ENCODE measurements around the gene ICAM5.

ICAM5 gene

DNA sequence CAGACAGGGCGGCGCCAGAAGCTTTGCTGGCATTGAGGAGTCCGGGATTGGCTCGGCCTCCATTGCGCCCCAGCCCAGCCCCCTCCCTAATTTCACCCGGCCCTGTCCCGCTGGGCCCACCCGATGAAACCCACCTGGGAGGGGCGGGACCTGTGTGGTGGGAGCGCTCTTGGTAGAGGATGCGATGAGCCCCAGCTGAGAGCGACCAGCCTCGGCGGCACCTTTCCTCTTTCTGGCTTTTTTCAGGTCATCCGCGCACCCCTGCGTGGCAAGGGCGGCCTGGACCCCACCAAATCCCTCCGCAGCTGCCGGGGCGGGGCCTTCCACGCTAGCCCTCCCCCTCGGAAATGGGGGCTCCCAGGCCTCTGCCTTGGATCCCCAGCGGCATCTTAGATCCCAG lies 19.7 kb downstream of the ICAM5 start, which contains the start of gene ZGLP1:
Gene ZGLP1 (minus strand): TSS at position 393 of the 400 bp plus-strand sequence.
- peaks cover 13% of the 10 kb centered on the region for H3K4me1 ChIP-seq (ENCODE audit: insufficient read depth, insufficient read length)
- TF ChIP-seq YY1 (IDR thresholded peaks at IDR 0.05; ENCODE audit: insufficient read depth, insufficient read length) (no peak), ZNF274 (IDR thresholded peaks at IDR 0.05; ENCODE audit: low read depth, low read length) (no peak), SUZ12 (IDR thresholded peaks at IDR 0.05; ENCODE audit: extremely low read depth, insufficient read depth, insufficient read length) (no peak)
- H3K9me3 ChIP-seq (ENCODE audit: insufficient read depth, low read length): no peaks in the 10 kb centered on the region
- no peak for DNase-seq (ENCODE audit: low read depth, low spot score)
- H3K36me3 ChIP-seq (ENCODE audit: insufficient read depth, insufficient read length, low read length): peaks cover 59% of the 10 kb centered on the region
- H3K9ac ChIP-seq (ENCODE audit: insufficient read length, low read depth): no peak within 1 kb of the TSS
- H3K27me3 ChIP-seq (ENCODE audit: insufficient read depth, insufficient read length): no peaks in the 10 kb centered on the region
- no peak within 1 kb of the TSS for H3K4me3 ChIP-seq (ENCODE audit: insufficient read length, low read depth)

DNA sequence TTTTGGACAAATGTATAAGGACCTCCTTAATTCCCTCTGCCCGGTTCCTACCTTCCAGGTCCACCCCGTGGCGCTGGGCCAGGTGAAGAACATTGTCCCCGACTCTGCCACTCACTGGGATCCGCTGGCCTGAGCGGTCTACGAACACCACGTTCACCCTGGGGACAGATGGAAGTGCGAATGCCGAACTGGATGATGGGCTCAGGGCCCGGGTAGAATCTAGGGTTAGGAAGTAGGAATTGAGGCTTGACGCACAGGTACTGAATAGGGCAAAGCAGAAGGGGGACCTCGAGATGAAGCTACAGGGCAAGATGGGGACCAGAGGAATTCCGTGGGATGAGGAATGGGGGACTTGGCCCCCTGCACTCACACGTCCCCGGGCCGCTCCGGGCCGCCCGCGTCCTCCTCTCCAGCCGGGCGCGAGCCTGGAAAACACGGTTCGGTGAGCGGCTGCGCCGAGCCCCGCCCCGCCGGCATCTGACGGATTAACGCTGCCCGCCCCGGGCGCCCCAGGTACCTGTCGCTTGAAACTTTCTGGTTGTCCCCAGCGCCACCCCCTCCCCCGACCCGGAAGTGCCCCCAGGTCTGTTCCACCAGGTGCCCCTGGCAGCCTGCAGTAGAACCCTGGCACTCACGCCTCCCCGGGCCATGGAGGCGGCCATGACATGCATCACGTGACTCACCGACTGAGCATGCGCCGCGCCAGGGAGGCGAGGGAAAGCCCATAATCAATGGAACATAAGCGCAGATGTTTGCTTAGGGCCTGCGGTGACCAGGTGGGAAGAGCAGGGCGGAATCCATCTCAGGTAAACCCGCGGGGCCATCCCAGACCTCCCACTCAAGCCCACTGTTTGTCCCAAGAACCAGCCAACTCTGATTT lies 25.8 kb downstream of the ICAM5 start, which contains the start of gene FDX2:
Gene FDX2 (minus strand): TSS at position 681 of the 880 bp plus-strand sequence. CDS start 19 bp downstream, at position 662.
- TF ChIP-seq YY1 (IDR thresholded peaks at IDR 0.05; ENCODE audit: insufficient read depth, insufficient read length) (peak; percentile 94), ZNF274 (IDR thresholded peaks at IDR 0.05; ENCODE audit: low read depth, low read length) (no peak)
- peaks cover 11% of the 10 kb centered on the region for H3K4me1 ChIP-seq (ENCODE audit: insufficient read depth, insufficient read length)

DNA sequence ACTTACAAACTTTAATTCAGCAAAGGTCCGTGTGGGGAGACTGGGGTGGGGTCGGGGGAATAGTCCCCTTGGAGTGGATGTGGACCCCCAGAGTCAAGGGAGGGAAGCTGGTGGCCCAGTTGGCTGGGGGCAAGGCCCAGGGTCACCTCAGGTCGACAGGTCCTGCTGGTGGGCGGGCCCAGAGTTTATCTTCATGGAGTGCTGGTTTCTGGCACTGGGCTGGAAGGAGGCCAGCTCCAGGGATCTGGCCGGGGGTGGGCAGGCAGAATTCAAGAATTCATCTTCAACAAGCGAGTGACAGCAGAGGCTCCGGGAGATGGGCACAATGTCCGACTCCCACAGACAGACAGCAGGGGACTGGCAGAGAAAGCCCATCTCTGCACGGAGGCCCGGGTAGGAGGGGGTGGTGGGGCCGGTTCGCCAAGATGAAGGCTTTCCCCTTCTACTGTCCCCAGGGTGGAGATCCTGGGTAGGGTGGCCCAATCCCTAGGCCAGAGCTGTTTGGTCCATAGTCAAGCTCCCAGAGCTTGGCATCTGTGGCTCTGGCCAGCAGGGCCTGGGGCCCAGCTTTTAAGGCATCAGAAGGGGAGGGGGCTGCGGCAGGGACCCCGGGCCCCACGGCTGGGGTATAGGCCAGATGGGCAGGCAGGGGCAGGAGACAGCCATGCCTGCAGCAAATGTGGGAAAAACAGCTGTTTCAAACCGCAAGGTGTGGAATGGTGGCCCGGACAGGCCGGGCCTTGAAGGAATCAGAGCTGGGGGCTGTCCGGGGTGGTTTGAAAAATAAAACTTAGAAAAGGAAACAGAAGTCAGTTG lies 26.7 kb downstream of the ICAM5 start:
- no peak for DNase-seq (ENCODE audit: low read depth, low spot score)
- no peak for TF ChIP-seq YY1 (IDR thresholded peaks at IDR 0.05; ENCODE audit: insufficient read depth, insufficient read length)
- no peak for TF ChIP-seq SUZ12 (IDR thresholded peaks at IDR 0.05; ENCODE audit: extremely low read depth, insufficient read depth, insufficient read length)
- TF ChIP-seq ZNF274 (IDR thresholded peaks at IDR 0.05; ENCODE audit: low read depth, low read length): no peak
- H3K4me3 ChIP-seq (ENCODE audit: insufficient read length, low read depth): no peak overlapping the region
- H3K9ac ChIP-seq (ENCODE audit: insufficient read length, low read depth): peak overlapping the region; percentile 99
- no peaks in the 10 kb centered on the region for H3K9me3 ChIP-seq (ENCODE audit: insufficient read depth, low read length)
- H3K36me3 ChIP-seq (ENCODE audit: insufficient read depth, insufficient read length, low read length): peaks cover 66% of the 10 kb centered on the region
- peaks cover 6% of the 10 kb centered on the region for H3K4me1 ChIP-seq (ENCODE audit: insufficient read depth, insufficient read length)
- no peaks in the 10 kb centered on the region for H3K27me3 ChIP-seq (ENCODE audit: insufficient read depth, insufficient read length)

More for the DNA sequence above, 25.8 kb downstream of the ICAM5 start, which contains the start of gene FDX2:
- no peaks in the 10 kb centered on the region for H3K9me3 ChIP-seq (ENCODE audit: insufficient read depth, low read length)
- DNase-seq (ENCODE audit: low read depth, low spot score): peak; percentile 70
- peak within 1 kb of the TSS; percentile 99 for H3K9ac ChIP-seq (ENCODE audit: insufficient read length, low read depth)
- H3K36me3 ChIP-seq (ENCODE audit: insufficient read depth, insufficient read length, low read length): peaks cover 63% of the 10 kb centered on the region
- H3K27me3 ChIP-seq (ENCODE audit: insufficient read depth, insufficient read length): no peaks in the 10 kb centered on the region
- peak within 1 kb of the TSS; percentile 95 for H3K4me3 ChIP-seq (ENCODE audit: insufficient read length, low read depth)

DNA sequence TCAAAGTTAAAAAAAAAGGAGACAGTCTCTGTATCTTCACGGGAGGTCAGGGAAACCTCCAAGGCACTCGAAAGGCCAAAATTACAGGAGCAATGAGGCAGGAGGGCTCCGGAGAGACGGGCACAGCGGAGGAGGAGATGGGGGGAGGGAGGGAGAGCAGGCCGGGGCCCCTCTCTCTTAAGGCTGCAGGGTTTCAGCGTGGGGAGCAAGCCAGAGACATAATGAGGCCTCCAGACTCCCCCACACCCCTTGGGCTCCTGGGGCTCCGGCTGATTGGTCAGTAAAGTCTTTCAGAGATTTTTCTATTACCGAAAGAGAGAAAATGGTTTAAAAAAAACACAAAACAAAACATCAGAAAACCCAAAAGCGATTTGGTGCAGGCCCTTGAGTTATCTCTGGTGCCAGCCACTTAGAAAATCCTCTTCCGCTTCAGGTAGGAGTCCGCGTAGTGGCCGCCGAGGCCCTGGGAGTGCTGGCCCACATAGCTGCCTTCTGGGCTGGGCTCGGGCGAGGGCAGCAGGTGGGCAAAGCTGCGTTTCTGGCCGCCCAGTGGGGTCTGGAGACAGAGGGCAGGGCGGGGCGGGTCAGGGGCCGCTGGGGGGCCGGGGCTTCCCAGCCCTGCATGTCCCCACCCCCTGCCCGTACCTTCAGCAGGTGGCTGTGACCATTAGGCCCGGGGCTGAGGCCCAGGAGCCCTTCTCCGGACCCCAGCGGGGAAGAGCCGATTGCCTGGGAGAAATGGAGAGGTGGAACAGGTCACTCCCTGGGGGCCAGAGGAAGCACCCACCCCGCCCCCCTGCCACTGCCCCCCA lies 27.5 kb downstream of the ICAM5 start:
- Histone ChIP-seq H3K4me1 (ENCODE audit: insufficient read depth, insufficient read length) (peaks cover 8% of the 10 kb centered on the region), H3K9ac (ENCODE audit: insufficient read length, low read depth) (peak overlapping the region; percentile 21), H3K36me3 (ENCODE audit: insufficient read depth, insufficient read length, low read length) (peaks cover 71% of the 10 kb centered on the region), H3K4me3 (ENCODE audit: insufficient read length, low read depth) (no peak overlapping the region), H3K9me3 (ENCODE audit: insufficient read depth, low read length) (no peaks in the 10 kb centered on the region), H3K27me3 (ENCODE audit: insufficient read depth, insufficient read length) (no peaks in the 10 kb centered on the region)
- DNase-seq (ENCODE audit: low read depth, low spot score): no peak
- TF ChIP-seq SUZ12 (IDR thresholded peaks at IDR 0.05; ENCODE audit: extremely low read depth, insufficient read depth, insufficient read length): no peak
- no peak for TF ChIP-seq ZNF274 (IDR thresholded peaks at IDR 0.05; ENCODE audit: low read depth, low read length)

- Histone ChIP-seq H3K4me3 (ENCODE audit: insufficient read length, low read depth) (no peak overlapping the region), H3K27me3 (ENCODE audit: insufficient read depth, insufficient read length) (no peaks in the 10 kb centered on the region), H3K4me1 (ENCODE audit: insufficient read depth, insufficient read length) (peaks cover 10% of the 10 kb centered on the region), H3K9me3 (ENCODE audit: insufficient read depth, low read length) (no peaks in the 10 kb centered on the region), H3K36me3 (ENCODE audit: insufficient read depth, insufficient read length, low read length) (peaks cover 76% of the 10 kb centered on the region), H3K9ac (ENCODE audit: insufficient read length, low read depth) (no peak overlapping the region)
- TF ChIP-seq YY1 (IDR thresholded peaks at IDR 0.05; ENCODE audit: insufficient read depth, insufficient read length) (no peak), SUZ12 (IDR thresholded peaks at IDR 0.05; ENCODE audit: extremely low read depth, insufficient read depth, insufficient read length) (no peak), ZNF274 (IDR thresholded peaks at IDR 0.05; ENCODE audit: low read depth, low read length) (no peak)
- DNase-seq (ENCODE audit: low read depth, low spot score): no peak
These were observed 28.2 kb downstream of the ICAM5 start for GRCh38 chr19:10317857-10318462.

DNA sequence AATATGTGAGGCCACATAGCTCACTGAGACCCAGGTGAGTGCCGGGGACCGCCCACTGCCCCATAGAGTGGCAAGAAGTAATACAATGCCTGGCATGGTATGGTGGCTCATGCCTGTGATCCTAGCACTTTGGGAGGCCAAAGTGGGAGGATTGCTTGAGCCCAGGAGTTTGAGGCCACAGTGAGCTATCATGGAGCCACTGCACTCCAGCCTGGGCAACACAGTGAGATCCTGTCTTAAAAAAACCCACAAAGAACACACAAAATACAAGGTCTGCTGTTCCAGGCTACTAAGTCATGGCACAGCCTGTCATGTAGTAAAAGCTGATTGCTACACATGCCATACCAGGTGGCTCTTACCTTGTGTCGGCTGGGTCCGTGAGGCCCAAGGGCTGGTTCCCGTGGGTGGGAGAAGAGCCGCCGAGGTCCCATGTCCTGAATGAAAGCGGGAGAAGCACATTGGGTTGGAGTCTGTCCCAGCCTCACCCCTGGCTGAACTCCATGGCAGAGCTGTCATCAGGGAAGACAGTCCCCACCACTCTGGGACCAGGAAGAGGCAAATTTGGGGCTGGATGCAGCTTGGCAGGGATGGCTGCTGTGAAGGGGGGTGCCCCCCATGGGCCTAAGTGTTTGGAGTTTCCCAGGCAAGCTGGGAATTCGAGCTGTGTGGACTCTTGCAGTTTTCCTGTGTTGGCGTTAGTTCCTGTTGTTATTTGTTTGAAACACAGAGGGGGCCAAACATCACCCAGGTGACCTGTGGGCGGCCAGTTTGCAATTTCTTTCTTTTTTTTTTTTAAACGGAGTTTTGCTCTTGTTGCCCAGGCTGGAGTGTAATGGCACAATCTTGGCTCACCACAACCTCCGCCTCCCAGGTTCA lies 29.3 kb downstream of the ICAM5 start:
- no peak overlapping the region for H3K4me3 ChIP-seq (ENCODE audit: insufficient read length, low read depth)
- H3K27me3 ChIP-seq (ENCODE audit: insufficient read depth, insufficient read length): no peaks in the 10 kb centered on the region
- H3K4me1 ChIP-seq (ENCODE audit: insufficient read depth, insufficient read length): peaks cover 12% of the 10 kb centered on the region
- no peak for DNase-seq (ENCODE audit: low read depth, low spot score)
- no peak for TF ChIP-seq YY1 (IDR thresholded peaks at IDR 0.05; ENCODE audit: insufficient read depth, insufficient read length)
- TF ChIP-seq SUZ12 (IDR thresholded peaks at IDR 0.05; ENCODE audit: extremely low read depth, insufficient read depth, insufficient read length): no peak
- no peak for TF ChIP-seq ZNF274 (IDR thresholded peaks at IDR 0.05; ENCODE audit: low read depth, low read length)
- no peak overlapping the region for H3K9ac ChIP-seq (ENCODE audit: insufficient read length, low read depth)
- H3K36me3 ChIP-seq (ENCODE audit: insufficient read depth, insufficient read length, low read length): peaks cover 78% of the 10 kb centered on the region
- no peaks in the 10 kb centered on the region for H3K9me3 ChIP-seq (ENCODE audit: insufficient read depth, low read length)

Data from NT2/D1 (cell line).